Activated CD8-positive, alpha-beta memory T cell treated with anti-CD3 and anti-CD28 coated beads, Interleukin-2, amount 10 ng/mL, durations not matched to agents 7 days and 5 days (primary cell): ENCODE results near the gene GPX7. TPM values are rescaled to one million over a fixed set of nuclear protein-coding genes. Genes with fewer than 3 reads are reported as not detected.

ENCODE experiments used
- ATAC-seq: fragments of 150-1000 bp; cut with Tn5 transposase; one replicate; pipeline ENCODE4 v1.10.0; 2021; ENCODE audit warnings: moderate library complexity
- CTCF ChIA-PET: fragments of 350-600 bp; sonication (Branson Sonifier 250); formaldehyde crosslinking; loops from one replicate; lab custom pipeline; 2021; ENCODE audit warnings: antibody characterized with exemption; lab: Charles Lee
- DNase-seq: peaks from one replicate; pipeline ENCODE4 v3.0.0-alpha.2; 2020
- H3K27ac Mint-ChIP-seq: one replicate; pipeline ENCODE4 v1.8.0; 2021; ENCODE audit warnings: mild to moderate bottlenecking, mixed read lengths
- H3K27me3 Mint-ChIP-seq: one replicate; pipeline ENCODE4 v1.8.0; 2021; ENCODE audit warnings: mixed read lengths
- H3K36me3 Mint-ChIP-seq: one replicate; pipeline ENCODE4 v1.8.0; 2021; ENCODE audit warnings: mild to moderate bottlenecking, mixed read lengths
- H3K4me1 Mint-ChIP-seq: one replicate; pipeline ENCODE4 v1.8.0; 2021; ENCODE audit warnings: mixed read lengths
- H3K4me3 Mint-ChIP-seq: one replicate; pipeline ENCODE4 v1.8.0; 2021; ENCODE audit warnings: mild to moderate bottlenecking, moderate library complexity, mixed read lengths
- H3K9me3 Mint-ChIP-seq: one replicate; pipeline ENCODE4 v1.8.0; 2022; ENCODE audit warnings: low read depth, mixed read lengths
- total RNA-seq, 2 experiments: library from RNA; stranded (reverse); gene quantifications; one replicate each; pipeline ENCODE4 v1.2.3, GENCODE V29; 2021

The GPX7 gene
- total RNA-seq, 2 experiments from 2014 or later: 14.4 to 15.3 TPM

DNA sequence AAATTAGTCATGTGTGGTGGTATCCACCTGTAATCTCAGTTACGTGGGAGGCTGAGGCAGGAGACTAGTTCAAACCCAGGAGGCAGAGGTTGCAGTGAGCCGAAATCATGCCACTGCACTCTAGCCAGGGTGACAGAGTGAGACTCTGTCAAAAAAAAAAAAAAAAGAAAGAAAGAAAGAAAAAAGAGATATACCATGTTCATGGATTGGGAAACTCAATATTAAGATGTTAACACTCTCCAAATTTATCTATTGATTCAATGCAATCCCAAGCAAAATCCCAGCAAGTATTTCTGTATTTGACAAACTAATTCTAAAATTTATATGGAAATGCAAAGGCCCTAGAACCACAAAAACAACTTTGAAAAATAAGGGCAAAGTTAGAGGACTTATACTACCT, 19.8 kb downstream of the GPX7 start:
- Mint-ChIP-seq H3K27ac (no peak overlapping the region), H3K9me3 (no peaks in the 10 kb centered on the region), H3K4me1 (no peaks in the 10 kb centered on the region), H3K27me3 (no peaks in the 10 kb centered on the region), H3K36me3 (peaks cover 18% of the 10 kb centered on the region), H3K4me3 (no peak overlapping the region)
- DNase-seq: no peak
- CTCF ChIA-PET: interaction anchor here (1.4 kb wide), 1 partner anchor 10 kb away, joined by 4 read pairs; no protein-coding TSS in a partner anchor
- ATAC-seq: no peak

DNA sequence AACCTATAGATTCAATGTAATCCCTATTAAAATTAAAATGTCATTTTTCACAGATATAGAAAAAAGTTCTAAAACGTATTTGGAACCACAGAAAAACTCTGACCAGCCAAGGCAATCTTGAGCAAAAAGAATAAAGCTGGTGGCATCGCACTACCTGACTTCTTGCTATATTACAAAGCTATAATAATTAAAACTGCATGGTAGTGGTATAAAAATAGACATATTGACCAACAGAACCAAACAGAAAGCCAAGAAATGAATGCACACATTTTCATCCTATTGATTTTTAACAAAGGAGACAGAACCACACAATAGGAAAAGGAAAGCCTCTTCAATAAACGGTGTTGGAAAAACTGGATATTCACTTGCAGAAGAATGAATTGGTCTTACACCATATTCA, 21.6 kb downstream of the GPX7 start:
- ATAC-seq (no peak), DNase-seq (no peak)
- Mint-ChIP-seq H3K4me1 (no peaks in the 10 kb centered on the region), H3K9me3 (no peaks in the 10 kb centered on the region), H3K36me3 (peaks cover 16% of the 10 kb centered on the region), H3K4me3 (no peak overlapping the region), H3K27me3 (no peaks in the 10 kb centered on the region), H3K27ac (no peak overlapping the region)
- CTCF ChIA-PET: interaction anchor here (1.2 kb wide), 1 partner anchor 71 kb away, joined by 3 read pairs; the partner anchor contains the start of gene TUT4

DNA sequence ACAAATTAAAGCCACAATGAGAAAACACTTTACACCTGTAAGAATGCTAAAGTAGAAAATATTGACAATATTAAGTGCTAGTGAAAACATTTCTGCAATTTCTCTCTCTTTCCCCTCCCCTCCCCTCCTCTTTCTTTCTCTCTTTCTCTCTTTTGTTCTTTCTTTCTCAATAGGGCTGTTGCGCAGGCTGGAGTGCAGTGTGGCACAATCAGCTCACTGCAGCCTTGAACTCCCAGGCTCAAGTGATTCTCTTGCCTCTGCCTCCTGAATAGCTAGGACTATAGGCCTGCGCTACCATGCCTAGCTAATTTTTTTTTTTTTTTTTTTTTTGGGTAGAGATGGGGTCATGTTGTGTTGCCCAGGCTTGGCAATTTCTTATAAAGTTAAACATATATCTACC, 24.9 kb downstream of the GPX7 start:
- ATAC-seq (no peak), DNase-seq (no peak)
- Mint-ChIP-seq H3K27ac (no peak overlapping the region), H3K27me3 (no peaks in the 10 kb centered on the region), H3K9me3 (no peaks in the 10 kb centered on the region), H3K4me3 (no peak overlapping the region), H3K36me3 (peaks cover 5% of the 10 kb centered on the region), H3K4me1 (peaks cover 8% of the 10 kb centered on the region)
- CTCF ChIA-PET: interaction anchor here (0.7 to 1.0 kb wide), 3 partner anchors 9 to 157 kb away, joined by 3 read pairs; no protein-coding TSS in a partner anchor

DNA sequence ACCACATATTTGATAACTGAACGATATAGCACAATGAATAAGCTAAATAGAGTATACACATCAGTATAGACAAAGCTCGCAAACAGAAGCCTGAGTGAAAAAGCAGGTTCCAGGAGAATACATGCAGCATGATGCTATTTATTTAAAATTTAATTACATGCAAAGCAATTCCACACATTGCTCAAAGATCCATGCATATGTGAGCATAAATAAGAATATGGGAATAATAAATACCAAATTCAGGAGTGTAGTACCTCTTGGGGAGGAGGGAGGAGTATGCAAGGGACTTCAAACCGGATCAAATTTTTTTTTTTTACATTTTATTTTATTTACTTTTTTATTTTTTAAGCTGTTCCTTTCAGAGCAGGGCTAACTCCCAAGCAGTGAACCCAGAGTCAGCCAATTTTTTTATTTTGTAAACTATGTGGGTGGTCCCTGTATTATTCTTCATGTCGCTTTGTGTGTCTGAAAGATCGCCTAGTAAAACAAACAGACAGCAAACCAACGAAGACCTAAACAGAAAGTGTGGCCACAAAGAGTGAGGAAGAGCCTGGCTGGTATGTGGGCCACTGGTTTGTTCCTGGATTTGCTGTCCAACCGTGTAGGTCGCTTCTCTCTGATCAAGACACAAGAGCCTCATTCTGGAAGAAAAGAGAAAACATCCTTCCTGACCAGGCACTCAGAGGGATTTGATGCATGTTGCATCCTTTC, 26.6 kb downstream of the GPX7 start:
- Mint-ChIP-seq H3K27ac (no peak overlapping the region), H3K9me3 (no peaks in the 10 kb centered on the region), H3K4me1 (peaks cover 15% of the 10 kb centered on the region), H3K4me3 (no peak overlapping the region), H3K27me3 (peaks cover 3% of the 10 kb centered on the region), H3K36me3 (no peaks in the 10 kb centered on the region)
- ATAC-seq: no peak
- CTCF ChIA-PET: interaction anchor here (1.5 kb wide), 1 partner anchor 9 kb away, joined by 3 read pairs; no protein-coding TSS in a partner anchor
- DNase-seq: no peak

DNA sequence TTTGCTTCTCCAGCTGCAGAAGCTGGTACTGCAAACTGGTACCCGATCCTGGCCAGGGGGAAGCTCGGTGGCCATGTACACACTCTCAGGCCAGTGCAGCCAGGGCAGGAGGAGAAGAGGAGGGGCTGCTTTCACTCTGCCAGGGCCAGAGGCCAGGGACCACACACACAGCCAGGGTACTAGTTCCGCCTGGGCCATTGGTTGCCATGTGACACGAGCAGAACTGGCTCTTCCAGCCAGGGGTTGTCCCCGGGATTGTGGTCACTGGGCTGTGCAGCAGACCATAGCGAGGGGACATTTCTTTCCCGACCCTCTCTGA, 27.1 kb downstream of the GPX7 start:
- Mint-ChIP-seq H3K36me3 (no peaks in the 10 kb centered on the region), H3K4me1 (peaks cover 20% of the 10 kb centered on the region), H3K4me3 (no peak overlapping the region), H3K27ac (no peak overlapping the region), H3K9me3 (no peaks in the 10 kb centered on the region), H3K27me3 (peaks cover 3% of the 10 kb centered on the region)
- ATAC-seq: no peak
- CTCF ChIA-PET: no interaction called here
- no peak for DNase-seq

DNA sequence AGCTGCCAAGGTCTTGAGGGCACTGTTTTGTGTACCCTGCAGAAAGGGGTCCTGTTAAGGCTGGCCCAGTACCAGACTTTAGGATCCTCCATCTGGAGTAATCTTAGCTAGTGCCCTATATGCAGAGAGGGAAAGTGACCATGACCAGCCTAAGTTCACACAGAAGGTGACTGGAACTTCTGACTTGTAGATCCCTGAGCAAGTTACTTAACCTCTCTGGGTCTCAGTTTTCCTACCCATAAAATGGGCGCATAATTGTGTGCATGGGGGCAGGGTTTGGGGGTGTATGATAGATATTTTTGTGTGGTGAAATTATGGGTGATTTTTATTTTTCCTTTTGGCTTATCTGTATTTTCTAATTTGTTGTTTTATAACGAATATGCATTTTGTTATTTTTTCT, 27.5 kb downstream of the GPX7 start:
- Mint-ChIP-seq H3K36me3 (no peaks in the 10 kb centered on the region), H3K27ac (no peak overlapping the region), H3K4me1 (peaks cover 23% of the 10 kb centered on the region), H3K9me3 (no peaks in the 10 kb centered on the region), H3K4me3 (no peak overlapping the region), H3K27me3 (peaks cover 3% of the 10 kb centered on the region)
- CTCF ChIA-PET: no interaction called here
- ATAC-seq: no peak
- no peak for DNase-seq

DNA sequence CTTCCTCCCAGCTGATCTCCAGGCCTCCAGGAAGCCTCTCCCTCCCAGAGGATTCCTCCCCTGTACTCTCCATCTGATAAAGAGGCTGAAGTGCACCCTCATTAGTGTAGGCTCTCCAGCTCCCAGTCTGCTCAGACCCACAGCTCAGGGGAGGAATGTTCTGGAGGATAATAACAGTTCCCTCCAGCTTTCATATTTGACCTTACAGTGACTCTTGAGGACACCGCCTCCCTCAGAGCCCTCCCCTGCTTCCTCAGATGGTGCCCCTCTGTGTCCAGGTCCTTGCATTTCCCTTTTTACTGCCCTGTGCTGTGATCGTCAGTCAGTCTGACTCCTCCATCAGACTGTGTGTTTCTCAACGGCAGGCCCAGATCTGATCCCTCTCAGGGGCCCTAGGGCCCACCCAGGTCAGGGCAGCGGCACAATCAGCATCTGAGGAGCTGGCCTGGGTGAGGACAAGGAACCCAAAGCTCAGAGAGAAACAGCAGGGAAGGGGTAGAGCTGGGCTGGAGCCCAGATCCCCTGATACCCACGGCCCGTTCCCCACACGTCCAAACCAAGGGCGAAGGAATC, 29.7 kb downstream of the GPX7 start:
- Mint-ChIP-seq H3K36me3 (no peaks in the 10 kb centered on the region), H3K4me1 (peaks cover 42% of the 10 kb centered on the region), H3K9me3 (no peaks in the 10 kb centered on the region), H3K4me3 (peak overlapping the region; percentile 76), H3K27me3 (peaks cover 3% of the 10 kb centered on the region), H3K27ac (peak overlapping the region; percentile 83)
- DNase-seq (no peak), ATAC-seq (peak; percentile 4)
- CTCF ChIA-PET: interaction anchor here (1.3 to 1.6 kb wide), 2 partner anchors 10 to 54 kb away, joined by 4 read pairs; no protein-coding TSS in a partner anchor

DNA sequence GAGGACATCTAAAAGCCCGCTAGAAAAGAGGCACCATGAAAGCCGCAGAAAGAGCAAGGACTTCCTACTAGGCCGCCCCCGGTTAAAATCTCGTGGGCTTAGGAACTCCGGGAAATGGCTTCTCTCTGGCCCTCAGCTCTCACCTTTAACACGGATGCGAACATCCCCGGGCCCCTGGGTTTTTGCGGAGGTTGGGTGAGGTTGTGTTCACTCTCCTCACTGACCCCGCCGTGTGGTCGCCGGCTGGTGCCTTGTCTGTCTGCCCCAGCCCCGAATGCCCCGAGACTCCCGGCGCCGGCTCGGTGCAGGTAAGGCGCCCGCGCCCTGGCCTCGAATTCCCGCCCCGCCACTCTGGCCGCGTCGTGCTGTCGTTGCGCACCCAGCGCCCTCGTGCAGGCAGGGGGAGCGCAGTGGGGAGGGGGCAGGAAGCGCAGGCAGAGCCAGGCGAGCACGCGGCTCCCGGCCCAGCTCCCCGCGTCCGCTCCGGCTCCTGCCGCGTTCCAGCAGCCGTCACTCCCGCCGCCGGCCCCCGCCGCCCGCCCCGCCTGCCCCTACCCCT, 30.6 kb downstream of the GPX7 start, which contains the start of gene SHISAL2A:
Gene SHISAL2A (plus strand): TSS at position 437 of the 559 bp plus-strand sequence. CDS start 326 bp downstream, outside the sequence.
- H3K9me3 Mint-ChIP-seq: no peaks in the 10 kb centered on the region
- peak within 1 kb of the TSS; percentile 85 for H3K27ac Mint-ChIP-seq
- peaks cover 2% of the 10 kb centered on the region for H3K36me3 Mint-ChIP-seq
- peaks cover 3% of the 10 kb centered on the region for H3K27me3 Mint-ChIP-seq
- CTCF ChIA-PET: interaction anchor here (1.0 to 1.6 kb wide), 3 partner anchors 11 to 264 kb away, joined by 3 to 4 read pairs (median 3); no protein-coding TSS in a partner anchor
- DNase-seq: peak; percentile 74
- peak; percentile 41 for ATAC-seq
- peaks cover 52% of the 10 kb centered on the region for H3K4me1 Mint-ChIP-seq
- H3K4me3 Mint-ChIP-seq: peak within 1 kb of the TSS; percentile 76

DNA sequence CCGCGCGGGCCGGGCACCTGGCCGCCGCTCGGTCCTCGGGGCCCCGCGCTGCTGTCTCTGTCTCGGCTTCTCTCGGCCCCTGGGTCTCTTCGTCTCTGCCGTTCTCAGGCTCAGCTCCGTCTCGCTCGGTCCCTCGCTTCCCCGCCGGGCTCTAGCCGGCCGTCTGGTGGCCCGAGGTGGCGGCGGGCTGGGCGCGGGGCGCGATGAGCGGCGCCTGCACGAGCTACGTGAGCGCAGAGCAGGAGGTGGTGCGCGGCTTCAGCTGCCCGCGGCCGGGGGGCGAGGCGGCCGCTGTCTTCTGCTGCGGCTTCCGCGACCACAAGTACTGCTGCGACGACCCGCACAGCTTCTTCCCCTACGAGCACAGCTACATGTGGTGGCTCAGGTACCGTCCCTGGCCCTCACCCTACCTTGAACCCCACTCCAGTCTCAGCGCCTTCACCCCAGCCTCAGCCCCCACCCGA, 31.2 kb downstream of the GPX7 start:
- Mint-ChIP-seq H3K27ac (peak overlapping the region; percentile 85), H3K4me3 (peak overlapping the region; percentile 76), H3K4me1 (peaks cover 57% of the 10 kb centered on the region), H3K9me3 (no peaks in the 10 kb centered on the region), H3K36me3 (peaks cover 3% of the 10 kb centered on the region), H3K27me3 (peaks cover 3% of the 10 kb centered on the region)
- DNase-seq: peak; percentile 56
- CTCF ChIA-PET: interaction anchor here (1.0 to 1.5 kb wide), 2 partner anchors 15 to 265 kb away, joined by 3 read pairs; no protein-coding TSS in a partner anchor
- ATAC-seq: peak; percentile 18

DNA sequence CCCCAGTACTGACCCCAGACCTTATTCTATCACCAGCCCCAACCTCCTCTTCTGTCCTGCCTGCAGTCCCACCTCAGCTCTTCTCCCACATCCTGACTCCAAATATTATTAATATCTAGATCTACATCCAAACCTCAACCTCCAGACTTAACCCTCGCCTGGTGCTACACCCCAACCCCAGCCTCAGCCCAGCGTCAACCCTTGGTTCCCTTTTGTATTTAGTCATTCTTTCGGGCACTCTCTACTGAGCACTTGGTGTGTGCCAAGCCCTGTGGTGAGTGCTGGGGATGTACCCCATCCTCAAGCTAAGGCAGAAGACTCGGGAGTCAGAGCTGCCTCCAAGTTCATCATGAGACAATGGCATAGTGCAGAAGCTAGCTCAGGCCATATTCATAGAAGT, 31.9 kb downstream of the GPX7 start:
- H3K4me3 Mint-ChIP-seq: peak overlapping the region; percentile 76
- no peak for ATAC-seq

DNA sequence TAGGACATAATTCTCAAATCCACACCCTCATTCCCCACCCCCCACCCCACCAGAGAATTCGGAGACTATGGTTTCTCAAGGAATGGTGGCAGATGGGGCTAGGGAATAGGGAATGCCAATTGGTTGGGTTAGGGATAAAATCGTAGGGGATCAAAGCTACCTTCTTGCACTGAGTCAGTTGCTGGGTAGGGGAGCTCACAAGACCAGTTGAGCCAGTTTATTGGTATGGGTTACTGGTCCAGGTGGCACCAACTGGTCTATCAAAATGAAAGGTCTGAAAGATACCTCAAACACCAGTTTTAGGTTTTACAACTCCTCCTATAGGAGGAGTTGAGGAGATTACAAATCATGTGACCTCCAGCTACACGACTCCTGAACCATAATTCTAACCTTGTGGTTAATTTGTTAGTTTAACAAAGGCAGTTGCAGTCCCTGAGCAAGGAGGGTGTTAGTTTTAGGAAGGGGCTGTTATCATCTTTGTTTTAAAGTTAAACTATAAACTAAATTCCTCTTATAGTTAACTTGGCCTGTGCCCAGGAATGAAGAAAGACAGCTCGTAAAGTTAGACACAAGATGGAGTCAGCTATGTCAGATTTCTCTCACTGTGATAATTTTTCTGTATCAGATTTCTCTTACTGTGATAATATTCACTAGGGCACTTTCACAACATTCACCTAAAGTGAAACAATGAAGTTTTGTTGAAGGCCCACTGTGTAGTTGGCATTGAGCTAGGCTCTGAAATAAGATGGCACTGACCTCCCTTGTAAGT, 33.3 kb downstream of the GPX7 start:
- CTCF ChIA-PET: interaction anchor here (0.7 to 2.2 kb wide), 6 partner anchors 8 to 232 kb away, joined by 3 to 6 read pairs (median 4); partner anchors contain the start of genes ORC1, PRPF38A and TUT4
- no peaks in the 10 kb centered on the region for H3K9me3 Mint-ChIP-seq
- H3K27me3 Mint-ChIP-seq: peaks cover 3% of the 10 kb centered on the region
- ATAC-seq (no peak), DNase-seq (no peak)
- H3K27ac Mint-ChIP-seq: peak overlapping the region; percentile 85
- peaks cover 60% of the 10 kb centered on the region for H3K4me1 Mint-ChIP-seq
- peak overlapping the region; percentile 38 for H3K4me3 Mint-ChIP-seq
- H3K36me3 Mint-ChIP-seq: peaks cover 6% of the 10 kb centered on the region

More for the DNA sequence above, 31.9 kb downstream of the GPX7 start:
- peaks cover 3% of the 10 kb centered on the region for H3K27me3 Mint-ChIP-seq
- H3K36me3 Mint-ChIP-seq: peaks cover 4% of the 10 kb centered on the region
- CTCF ChIA-PET: interaction anchor here (1.5 to 2.2 kb wide), 3 partner anchors 14 to 81 kb away, joined by 3 to 6 read pairs (median 4); partner anchors contain the start of gene TUT4
- no peaks in the 10 kb centered on the region for H3K9me3 Mint-ChIP-seq
- peak; percentile 50 for DNase-seq
- H3K27ac Mint-ChIP-seq: peak overlapping the region; percentile 85
- H3K4me1 Mint-ChIP-seq: peaks cover 61% of the 10 kb centered on the region

DNA sequence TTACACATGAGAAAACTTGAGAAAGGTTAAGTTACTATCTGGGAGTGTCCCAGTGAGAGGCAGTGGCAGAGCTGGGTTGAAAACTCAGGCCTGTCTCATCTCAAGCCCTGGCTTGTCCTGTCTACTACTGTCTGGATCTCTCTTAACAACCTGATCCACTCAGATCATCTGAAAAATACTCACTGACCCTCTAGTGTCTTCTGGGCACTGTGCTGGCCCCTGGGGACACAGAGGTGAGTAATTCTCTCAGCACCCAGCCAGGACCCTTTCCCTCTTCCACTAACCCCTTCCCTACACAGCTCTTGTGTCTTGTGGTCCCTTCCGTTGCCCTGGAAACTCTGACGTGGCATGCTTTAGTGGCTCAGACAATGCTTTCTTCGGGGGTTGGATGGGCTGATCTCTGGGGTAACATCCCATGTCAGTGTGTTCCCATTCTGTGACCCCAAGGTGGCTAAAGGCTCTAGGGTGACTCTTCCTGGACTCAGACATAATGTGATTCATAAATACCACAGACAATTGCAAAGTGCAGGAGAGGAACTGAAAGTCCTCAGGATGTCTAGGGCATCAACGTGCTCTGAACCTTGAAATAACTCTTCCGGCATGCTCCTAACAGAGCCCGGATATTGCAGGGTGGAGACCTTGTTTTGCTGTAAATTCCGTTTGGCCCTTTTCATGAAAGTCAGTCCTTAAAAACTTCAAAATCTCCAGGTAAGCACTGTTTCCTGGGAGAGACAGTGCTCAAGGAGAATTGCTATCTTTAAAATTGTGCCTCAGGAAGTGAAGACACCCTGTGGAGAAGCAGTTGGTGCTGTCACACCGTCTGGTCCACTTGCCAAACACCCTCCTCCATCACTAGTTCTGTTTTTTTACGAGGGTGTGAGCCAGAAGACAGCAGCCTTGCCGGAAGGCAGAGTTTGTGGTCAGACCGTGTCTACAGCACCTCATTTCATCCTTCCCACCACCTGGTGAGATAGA, 34.8 kb downstream of the GPX7 start:
- peaks cover 9% of the 10 kb centered on the region for H3K36me3 Mint-ChIP-seq
- peaks cover 63% of the 10 kb centered on the region for H3K4me1 Mint-ChIP-seq
- H3K4me3 Mint-ChIP-seq: peak overlapping the region; percentile 65
- ATAC-seq (peak; percentile 67), DNase-seq (peak; percentile 88)
- peak overlapping the region; percentile 96 for H3K27ac Mint-ChIP-seq
- CTCF ChIA-PET: interaction anchor here (0.7 to 1.6 kb wide), 4 partner anchors 10 to 30 kb away, joined by 3 to 4 read pairs (median 3); no protein-coding TSS in a partner anchor
- H3K9me3 Mint-ChIP-seq: no peaks in the 10 kb centered on the region
- peaks cover 3% of the 10 kb centered on the region for H3K27me3 Mint-ChIP-seq
